CD4-positive, alpha-beta T cell treated with Interleukin-10 for 1 hour (primary cell): Measurements from ENCODE around the gene NEK9.
"Not testable (repeated sequence)": the region's sequence is repeated elsewhere in the genome, so short reads cannot be mapped to it uniquely, and the experiment has no call there.

Experiments used
- DNase-seq: peaks from one replicate; pipeline ENCODE4 v3.0.0-alpha.2; 2020

NEK9 gene

GRCh38 chr14:75143761-75144527 is 17.1 kb upstream of the NEK9 start:
- DNase-seq = no peak

GRCh38 chr14:75142494-75142893 is 15.6 kb upstream of the NEK9 start:
- DNase-seq = no peak

- peak; percentile 63 for DNase-seq
Observed at GRCh38 chr14:75141967-75142366, 15.1 kb upstream of the NEK9 start.

GRCh38 chr14:75141062-75141461 is 14.2 kb upstream of the NEK9 start:
- DNase-seq = peak; percentile 49

GRCh38 chr14:75140620-75141019 is 13.8 kb upstream of the NEK9 start:
- DNase-seq = no peak

- no peak for DNase-seq
Observed at GRCh38 chr14:75139185-75139584, 12.3 kb upstream of the NEK9 start.

- DNase-seq = no peak
Observed at GRCh38 chr14:75138492-75138891, 11.6 kb upstream of the NEK9 start.

- no peak for DNase-seq
Observed at GRCh38 chr14:75134644-75135043, 7.8 kb upstream of the NEK9 start.

GRCh38 chr14:75133597-75133996 is 6.7 kb upstream of the NEK9 start:
- no peak for DNase-seq

- DNase-seq = peak; percentile 84
Observed at GRCh38 chr14:75132382-75133086, 5.7 kb upstream of the NEK9 start.

GRCh38 chr14:75128596-75128990 is 1.7 kb upstream of the NEK9 start:
- DNase-seq = no peak

GRCh38 chr14:75127903-75128595 is 1.2 kb upstream of the NEK9 start:
- DNase-seq = no peak

GRCh38 chr14:75127474-75127820 is 599 bp upstream of the NEK9 start:
- not testable (repeated sequence) for DNase-seq

GRCh38 chr14:75126121-75126544 is 715 bp downstream of the NEK9 start:
- DNase-seq = peak; percentile 71

- no peak for DNase-seq
Observed at GRCh38 chr14:75125617-75126016, 1.2 kb downstream of the NEK9 start.

- peak; percentile 45 for DNase-seq
Observed at GRCh38 chr14:75123991-75124390, 2.9 kb downstream of the NEK9 start.

- no peak for DNase-seq
Observed at GRCh38 chr14:75121552-75121951, 5.3 kb downstream of the NEK9 start.

- no peak for DNase-seq
Observed at GRCh38 chr14:75120541-75121291, 6.1 kb downstream of the NEK9 start.

GRCh38 chr14:75119056-75119455 is 7.8 kb downstream of the NEK9 start:
- no peak for DNase-seq

- peak; percentile 12 for DNase-seq
Observed at GRCh38 chr14:75113932-75114539, 12.8 kb downstream of the NEK9 start.

- DNase-seq = no peak
Observed at GRCh38 chr14:75109877-75110276, 17.0 kb downstream of the NEK9 start.

- DNase-seq = no peak
Observed at GRCh38 chr14:75107186-75107585, 19.7 kb downstream of the NEK9 start.

GRCh38 chr14:75101491-75101890 is 25.4 kb downstream of the NEK9 start:
- no peak for DNase-seq
